GM18907 (cell line): ENCODE results near the gene CDC7.
"Not testable (repeated sequence)": the region's sequence is repeated elsewhere in the genome, so short reads cannot be mapped to it uniquely, and the experiment has no call there.

Experiments
- ATAC-seq: cut with Tn5 transposase; IDR thresholded peaks from one replicate; pipeline ENCODE4 v1.9.1; 2021; ENCODE audit warnings: mild to moderate bottlenecking, moderate library complexity; ENCODE audit not compliant: unreplicated experiment

CDC7 gene

DNA sequence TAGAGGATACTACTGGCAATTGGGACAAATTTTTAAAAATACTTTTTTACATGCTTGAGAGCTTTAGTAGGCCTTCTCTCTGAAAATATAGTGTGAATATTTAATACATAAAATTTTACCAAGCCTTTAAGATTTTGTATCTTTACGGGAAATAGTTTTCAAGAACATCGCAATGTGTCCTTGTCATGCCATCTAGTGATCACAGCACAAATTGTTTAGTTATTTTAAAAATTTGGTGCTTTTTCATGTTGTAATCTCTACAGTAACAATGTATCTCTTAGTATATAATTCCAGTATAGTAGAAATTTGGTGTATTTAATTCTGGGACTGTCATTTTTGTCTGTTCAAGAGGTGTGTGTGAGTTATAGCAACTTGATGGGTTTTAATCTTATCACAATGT, 6.7 kb downstream of the CDC7 start:
- ATAC-seq: no peak

DNA sequence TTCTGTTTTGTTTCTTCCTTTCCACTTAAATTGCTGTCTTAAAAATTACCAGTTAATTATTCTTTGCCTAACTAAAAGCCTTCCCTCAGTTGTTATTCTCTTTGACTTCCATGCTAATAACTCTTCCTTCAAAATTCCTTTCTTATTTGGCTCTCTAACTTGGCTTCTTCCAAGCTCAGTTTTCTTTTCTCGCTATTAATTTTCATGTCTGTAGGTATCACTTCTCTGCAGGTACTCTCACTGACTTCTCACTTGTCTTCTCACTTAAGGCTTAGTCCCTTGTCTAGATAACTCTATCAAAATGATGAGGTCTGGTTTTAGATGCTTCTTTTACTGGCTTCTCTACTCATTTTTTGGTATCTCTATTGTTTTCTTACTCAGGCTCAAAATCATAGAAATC, 10.1 kb downstream of the CDC7 start:
- ATAC-seq: no peak

- no peak for ATAC-seq
These were observed 10.7 kb downstream of the CDC7 start for GRCh38 chr1:91511386-91511785.

DNA sequence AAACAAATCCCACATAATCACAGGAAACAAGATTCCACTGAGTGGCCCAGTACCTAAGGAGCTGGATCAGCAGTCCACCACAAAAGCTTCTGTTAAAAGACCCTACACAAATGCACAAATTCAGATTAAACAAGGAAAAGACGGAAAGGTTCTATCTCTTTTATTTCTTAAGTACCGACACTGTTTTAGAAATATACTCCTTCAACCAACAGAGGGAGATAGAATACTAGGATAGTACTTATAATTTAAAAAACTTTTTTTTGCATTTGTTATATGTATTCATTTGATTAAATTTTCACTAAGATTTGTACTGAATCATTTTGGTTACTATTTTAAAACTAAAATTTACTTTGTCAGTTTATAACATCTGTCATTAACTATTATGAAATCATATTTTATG, 12.5 kb downstream of the CDC7 start:
- no peak for ATAC-seq

- no peak for ATAC-seq
These were observed 13.1 kb downstream of the CDC7 start for GRCh38 chr1:91513706-91514105.

DNA sequence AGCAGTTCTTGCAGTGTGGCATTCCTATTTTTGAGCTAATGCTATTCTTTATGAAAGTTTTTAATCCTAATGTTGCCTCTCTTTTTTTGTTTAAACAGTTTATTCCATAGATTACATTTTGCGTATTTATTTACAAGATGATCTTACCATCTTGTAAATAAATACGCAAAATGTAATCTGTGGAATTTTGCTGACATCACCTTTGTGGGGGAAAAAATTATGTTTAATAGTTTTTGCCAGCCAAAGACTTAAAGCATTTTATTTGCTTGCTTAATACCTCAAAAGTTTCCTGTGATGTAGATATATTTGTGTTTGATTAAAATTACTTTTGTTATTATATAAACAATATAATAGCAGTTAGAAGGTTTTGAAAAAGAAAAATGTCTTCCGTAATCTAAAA, 15.3 kb downstream of the CDC7 start:
- no peak for ATAC-seq

DNA sequence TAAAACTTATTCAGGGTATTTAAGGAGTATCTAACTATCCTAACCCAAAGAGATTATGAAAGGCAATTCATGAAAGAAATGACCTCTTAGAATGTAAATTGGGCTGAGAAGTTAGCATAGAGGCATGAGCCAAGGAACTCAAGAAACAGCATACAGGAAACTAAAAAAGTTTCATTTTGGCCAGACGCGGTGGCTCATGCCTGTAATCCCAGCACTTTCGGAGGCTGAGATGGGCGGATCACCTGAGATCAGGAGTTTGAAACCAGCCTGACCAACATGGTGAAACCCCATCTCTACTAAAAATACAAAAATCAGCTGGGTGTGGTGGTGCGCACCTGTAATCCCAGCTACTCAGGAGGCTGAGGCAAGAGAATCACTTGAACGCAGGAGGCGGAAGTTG, 16.0 kb downstream of the CDC7 start:
- not testable (repeated sequence) for ATAC-seq

GRCh38 chr1:91519167-91519566, 18.5 kb downstream of the CDC7 start:
- not testable (repeated sequence) for ATAC-seq

GRCh38 chr1:91520942-91521507, 20.4 kb downstream of the CDC7 start:
- no peak for ATAC-seq

DNA sequence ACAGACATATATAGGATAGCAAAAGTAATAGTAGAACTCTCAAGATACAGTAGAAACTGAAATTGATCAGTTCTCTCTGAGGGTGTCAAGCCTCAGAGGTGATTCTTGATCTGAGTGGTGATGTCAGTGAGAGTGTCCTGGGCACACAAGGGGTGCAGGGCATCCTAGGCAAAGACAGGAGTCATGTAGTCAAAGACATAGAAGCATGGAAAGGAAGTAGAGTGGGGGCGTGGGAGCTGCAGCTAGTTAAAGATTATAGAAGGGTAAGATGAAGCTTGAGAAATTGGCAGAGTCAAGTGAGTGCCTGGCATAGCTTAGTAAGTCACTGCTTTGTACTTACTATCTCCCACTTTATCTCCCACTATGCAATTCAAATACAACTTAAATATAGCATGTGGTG, 22.8 kb downstream of the CDC7 start:
- ATAC-seq: peak; percentile 100

DNA sequence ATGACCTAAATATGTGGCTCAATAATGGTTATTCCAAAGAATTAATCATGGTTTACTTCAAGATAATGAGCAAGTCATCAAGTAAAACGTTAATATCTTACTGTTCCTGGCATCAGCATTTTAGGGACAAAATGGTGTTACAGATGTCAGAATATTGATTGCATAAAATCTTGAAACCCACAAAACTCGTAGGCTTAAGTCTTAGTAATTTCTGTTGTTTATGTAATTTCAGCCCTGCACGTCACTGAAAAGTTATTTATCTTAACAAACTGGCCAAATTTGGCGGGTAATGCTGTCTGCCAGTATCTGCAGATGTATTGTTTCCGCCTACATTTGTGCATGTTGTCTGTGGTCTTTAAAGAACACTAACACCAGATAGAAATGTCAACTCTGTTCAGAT, 25.8 kb downstream of the CDC7 start:
- ATAC-seq: no peak

DNA sequence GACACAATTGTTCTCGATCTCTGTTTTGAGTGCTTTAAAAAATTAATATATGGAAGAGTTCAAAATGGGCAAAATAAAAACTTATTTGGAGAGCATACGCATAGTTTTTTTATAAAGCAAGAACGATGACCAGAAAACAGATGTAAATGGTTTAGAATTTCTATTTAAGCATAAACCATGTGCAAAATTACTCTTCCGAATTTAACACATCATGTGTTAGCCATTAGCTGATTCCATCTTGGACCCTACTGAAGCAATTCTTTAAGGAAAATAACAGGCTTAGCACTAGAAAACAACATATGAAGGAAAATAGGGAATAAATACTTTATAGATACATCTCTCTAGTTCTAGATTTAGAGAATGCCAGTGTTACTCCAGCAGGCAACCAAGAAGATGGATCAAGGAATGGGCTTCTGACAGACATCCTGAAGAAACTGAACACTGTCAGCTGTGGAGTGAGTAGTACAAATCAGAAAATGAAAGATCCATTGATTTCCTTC, 26.7 kb downstream of the CDC7 start:
- no peak for ATAC-seq

DNA sequence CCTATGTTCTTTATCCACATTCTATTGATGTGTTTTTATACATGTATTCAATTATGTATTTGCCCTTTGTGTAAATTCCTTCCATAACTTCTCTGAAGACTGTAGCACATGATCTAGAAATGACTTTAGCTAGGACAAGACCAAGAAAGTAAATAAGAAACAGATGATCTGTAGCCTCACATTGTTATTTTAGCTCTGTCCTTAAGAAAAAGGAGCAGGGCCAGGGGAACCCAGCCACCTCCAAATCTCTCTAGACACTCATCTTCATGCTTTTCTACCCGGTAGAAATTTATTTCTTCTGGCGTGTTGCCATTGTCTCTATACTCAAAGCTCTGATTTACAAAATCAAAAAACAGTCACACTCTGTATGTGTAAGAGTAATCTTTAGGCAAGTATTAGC, 27.1 kb downstream of the CDC7 start:
- no peak for ATAC-seq

DNA sequence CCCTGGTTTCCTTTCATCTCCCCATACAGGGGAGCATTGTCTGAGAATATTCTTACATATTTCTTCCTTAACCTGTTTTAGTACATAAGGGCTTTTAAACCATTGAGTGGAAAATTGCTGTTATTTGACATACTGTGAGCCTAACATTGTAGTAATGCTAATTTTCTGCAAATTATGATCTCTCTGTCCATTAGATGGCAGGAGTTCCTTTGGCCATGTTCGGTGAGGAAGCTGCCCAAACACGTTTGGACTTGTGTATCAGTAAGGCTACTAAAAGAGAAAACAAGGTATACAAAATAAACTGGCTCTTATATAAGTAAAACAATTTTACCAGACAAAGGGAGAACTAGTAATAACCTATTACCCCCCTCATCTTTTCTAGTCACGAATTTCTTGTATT, 29.2 kb downstream of the CDC7 start:
- ATAC-seq: no peak

GRCh38 chr1:91533361-91534024, 32.8 kb downstream of the CDC7 start:
- no peak for ATAC-seq

GRCh38 chr1:91535441-91535840, 34.8 kb downstream of the CDC7 start:
- ATAC-seq: no peak

DNA sequence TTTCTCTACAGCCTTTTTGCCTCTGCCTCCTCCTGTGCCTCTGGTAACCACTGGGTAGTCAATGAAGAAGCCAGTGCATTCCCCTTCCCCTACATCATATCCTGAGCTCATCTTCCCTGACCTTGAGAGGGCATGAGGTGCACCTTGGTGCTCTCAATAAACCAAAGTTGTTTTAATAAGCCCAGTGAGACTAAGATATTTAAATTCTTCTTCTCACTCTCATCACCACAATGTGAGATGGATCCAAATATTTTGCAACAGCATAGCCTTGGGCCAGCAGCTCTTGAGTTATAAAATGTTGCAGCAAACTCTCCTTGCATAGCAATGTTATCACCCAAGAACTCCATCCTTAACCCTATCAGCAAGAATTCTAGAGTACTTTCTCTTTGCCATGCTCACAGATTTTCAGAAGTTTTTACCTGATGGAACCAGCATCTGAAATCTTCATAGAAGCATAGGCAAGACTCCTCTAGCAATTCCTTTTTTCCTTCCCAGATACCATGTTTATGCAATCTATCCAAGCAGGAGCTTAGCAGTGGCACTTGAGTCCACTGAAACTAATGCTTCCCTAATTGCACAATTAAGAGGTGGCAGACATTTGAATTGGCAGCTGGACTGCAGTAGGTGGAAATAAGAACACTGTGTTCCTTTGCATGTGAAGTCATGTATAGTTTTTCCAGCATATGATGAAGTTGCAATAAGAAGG, 36.8 kb downstream of the CDC7 start:
- no peak for ATAC-seq

DNA sequence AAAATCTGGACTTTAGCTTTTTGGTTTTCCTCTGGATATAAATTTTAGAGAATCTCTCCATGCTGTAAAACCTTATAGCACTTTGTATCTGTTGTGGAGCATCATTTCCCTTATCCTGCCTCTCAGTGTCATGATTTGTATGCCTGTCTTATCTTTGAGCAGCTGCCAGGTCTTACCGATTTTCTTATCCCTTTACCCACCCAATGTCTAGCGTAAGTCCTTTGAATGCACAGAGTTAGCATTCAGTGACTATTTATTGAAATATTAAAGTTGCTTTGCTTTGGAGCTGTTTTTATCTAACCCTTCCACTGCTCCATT, 37.3 kb downstream of the CDC7 start:
- no peak for ATAC-seq

DNA sequence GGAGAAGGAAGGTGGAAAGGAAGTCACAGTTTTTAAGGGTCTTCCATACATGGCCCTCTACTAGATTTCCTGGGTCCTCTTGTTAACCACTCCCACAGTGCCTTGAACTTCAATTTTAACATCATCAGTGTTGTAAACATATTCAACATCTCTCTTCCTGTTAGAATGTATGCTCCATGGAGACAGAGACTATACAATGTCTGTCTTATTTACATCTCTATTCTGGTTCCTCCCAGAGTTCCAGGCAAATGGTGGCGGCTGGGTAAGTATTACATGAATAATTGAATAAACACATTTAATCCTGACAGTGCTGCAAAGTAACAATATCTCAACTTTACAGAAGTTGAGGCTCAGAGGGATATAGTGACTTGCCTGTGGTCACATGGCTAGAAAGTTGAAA, 40.3 kb downstream of the CDC7 start:
- no peak for ATAC-seq

DNA sequence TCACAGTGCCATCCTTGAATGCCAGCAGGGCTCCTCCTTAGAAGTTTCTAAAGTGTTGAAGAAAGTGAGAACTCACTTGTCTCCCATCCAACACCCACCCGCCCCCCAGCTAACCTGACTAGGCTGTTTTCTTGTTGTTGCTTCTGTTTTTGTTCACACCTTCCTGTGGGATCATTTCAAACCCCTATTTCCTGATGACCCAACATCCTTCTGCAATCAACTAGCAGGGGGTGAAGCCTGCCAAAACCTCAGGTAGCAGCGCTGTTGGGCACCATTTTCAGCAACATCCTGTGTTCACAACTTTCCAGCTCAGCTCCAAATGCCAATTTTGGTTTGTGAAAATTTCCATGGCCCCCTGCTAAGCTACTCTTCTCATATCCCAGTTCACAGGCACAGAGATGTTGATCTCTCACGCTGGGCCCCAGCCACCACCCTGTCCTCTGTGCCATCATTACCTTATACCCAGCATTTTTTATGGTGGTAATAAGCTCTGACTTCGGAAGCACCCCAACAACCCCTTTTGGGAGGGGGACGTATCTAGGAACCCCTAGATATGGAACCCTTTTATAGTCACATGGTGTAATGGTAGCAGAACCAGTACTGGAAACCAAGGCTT, 41.4 kb downstream of the CDC7 start:
- no peak for ATAC-seq

- ATAC-seq: no peak
These were observed 45.1 kb downstream of the CDC7 start for GRCh38 chr1:91545506-91546300.
